GM21390 (cell line): Measurements from ENCODE around the gene CD244.

ENCODE experiments used
- ATAC-seq: cut with Tn5 transposase; IDR thresholded peaks from one replicate; pipeline ENCODE4 v1.9.1; 2021; ENCODE audit not compliant: unreplicated experiment

The CD244 gene

GRCh38 chr1:160814316-160814715 lies 48.4 kb downstream of the CD244 start:
- ATAC-seq = no peak

DNA sequence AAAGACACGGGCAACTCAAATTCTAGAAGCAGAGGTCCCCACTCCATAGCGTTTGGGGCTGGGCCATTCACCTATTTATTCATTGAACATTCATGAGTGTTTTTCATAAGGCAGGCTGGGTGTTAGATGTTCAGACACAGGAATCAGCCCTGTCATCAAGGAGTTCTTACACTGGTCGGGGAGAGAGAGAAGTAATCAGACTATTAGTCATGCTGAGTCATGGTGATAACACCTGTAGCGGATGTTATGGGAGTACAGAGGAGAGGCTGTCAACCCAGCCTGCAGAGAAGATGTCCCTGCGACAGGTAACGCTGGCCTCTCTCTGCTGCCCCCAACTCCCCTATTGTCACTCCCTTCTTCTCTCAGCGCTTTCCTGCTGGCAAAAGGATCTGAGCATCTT lies 49.5 kb downstream of the CD244 start:
- no peak for ATAC-seq

DNA sequence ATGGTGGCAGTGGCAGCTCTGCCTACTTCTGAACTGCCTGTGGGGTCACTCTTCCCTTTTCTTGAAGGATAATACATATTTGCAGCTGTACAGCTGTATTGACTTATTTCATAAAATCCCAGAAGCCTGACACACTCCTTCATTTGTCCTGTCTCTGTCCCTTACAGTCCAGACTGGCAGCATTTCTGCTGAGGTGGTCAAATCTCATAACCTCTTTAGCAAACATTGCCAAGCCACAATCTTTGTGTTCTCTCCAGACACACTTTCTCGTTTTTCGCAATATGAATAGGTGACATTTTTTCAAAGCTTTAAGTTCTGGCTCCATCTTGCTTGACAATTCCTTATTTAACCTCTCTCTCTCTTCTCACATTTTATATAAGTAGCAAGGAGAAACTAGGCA lies 51.5 kb downstream of the CD244 start:
- no peak for ATAC-seq

DNA sequence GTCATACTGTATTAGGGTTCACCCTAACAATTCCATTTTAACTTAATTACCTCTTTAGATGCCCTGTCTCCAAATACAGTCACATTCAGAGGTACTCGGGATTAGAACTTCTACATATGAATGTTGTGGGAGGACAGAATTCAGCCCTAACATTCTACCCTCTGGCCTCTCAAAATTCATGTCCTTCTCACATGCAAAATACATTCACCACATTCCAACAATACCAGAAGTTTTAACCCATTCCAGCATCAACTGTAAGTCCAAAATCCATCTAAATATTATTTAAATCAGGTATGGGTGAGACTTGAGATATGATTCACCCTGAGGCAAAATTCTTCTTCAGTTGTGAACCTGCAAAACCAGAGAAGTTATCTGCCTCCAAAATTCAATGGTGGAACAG lies 52.2 kb downstream of the CD244 start:
- ATAC-seq = no peak

GRCh38 chr1:160808289-160808688 lies 54.4 kb downstream of the CD244 start:
- no peak for ATAC-seq

GRCh38 chr1:160807738-160808137 lies 54.9 kb downstream of the CD244 start:
- ATAC-seq = no peak

GRCh38 chr1:160807247-160807646 lies 55.4 kb downstream of the CD244 start:
- ATAC-seq = no peak

DNA sequence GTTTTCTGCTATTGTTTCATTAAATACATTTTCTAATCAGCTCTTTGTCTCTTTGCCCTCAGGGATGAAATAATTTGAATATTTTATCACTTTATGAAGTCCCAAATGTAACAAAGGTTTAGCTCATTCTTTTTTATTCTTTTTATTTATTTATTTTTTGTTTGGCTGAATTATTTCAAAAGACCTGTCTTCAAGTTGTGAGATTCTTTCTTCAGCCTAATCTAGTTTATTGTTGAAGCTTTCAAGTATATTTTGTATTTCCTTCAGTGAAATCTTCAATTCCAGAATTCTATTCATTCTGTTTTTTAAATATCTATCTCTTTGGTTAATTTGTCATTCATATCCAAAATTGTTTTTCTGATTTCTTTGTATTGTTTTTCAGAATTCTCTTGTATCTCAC lies 55.9 kb downstream of the CD244 start:
- ATAC-seq = no peak

- no peak for ATAC-seq
Observed at GRCh38 chr1:160806109-160806665, 56.5 kb downstream of the CD244 start.

GRCh38 chr1:160801836-160802580 lies 60.7 kb downstream of the CD244 start:
- no peak for ATAC-seq

DNA sequence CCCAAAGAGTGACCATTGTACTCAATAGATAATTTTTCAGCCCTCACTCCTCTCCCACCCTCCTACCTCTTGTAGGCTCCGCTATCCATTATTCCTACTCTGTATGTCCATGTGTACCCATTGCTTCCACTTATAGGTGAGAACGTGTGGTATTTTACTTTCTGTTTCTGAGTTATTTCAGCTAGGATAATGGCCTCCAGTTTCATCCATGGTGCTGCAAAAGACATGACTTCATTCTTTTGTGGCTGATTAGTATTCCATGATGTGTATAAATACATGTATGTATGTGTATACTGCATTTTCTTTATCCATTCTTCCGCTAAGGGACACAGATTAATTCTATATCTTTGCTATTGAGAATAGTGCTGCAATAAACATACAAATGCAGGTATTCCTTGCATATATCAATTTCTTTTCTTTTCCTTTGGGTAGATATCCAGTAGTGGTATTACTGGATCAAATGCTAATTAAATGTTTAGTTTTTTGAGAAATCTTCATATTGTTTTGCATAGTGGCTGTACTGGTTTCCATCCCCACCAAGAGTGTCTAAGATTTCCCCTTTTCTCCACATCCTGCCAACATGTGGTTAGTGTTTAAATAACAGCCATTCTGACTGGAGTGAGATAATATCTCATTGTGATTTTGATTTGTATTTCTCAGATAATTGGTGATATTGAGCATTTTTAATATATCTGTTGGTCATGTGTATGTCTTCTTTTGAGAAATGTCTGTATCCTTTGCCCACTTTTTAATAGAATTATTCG lies 61.9 kb downstream of the CD244 start:
- ATAC-seq = no peak

DNA sequence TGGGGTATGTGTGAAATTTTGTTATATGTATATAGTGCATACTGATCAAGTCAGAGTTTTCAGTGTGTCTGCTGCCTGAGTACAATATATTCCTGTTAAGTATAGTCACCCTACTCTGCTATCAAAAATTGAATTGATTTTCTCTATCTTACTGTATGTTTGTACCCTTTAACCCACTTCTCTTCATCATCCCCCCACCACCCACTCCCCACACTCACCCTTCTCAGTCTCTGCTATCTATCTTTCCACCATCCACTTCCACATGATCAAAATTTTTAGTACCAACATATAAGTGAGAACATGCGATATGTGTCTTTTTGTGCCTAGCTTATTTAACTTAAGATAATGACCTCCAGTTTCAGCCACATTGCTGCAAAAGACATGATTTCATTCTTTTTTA lies 62.5 kb downstream of the CD244 start:
- ATAC-seq = no peak

DNA sequence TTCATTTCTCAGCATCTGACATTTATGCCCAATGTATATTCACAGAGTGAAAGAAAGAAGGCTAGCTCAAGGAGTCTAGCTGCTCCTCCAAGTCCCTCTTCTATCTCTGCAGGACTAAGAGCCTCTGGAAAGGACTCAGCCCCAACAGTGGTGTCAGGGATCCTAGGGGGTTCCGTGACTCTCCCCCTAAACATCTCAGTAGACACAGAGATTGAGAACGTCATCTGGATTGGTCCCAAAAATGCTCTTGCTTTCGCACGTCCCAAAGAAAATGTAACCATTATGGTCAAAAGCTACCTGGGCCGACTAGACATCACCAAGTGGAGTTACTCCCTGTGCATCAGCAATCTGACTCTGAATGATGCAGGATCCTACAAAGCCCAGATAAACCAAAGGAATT lies 63.0 kb downstream of the CD244 start:
- no peak for ATAC-seq

DNA sequence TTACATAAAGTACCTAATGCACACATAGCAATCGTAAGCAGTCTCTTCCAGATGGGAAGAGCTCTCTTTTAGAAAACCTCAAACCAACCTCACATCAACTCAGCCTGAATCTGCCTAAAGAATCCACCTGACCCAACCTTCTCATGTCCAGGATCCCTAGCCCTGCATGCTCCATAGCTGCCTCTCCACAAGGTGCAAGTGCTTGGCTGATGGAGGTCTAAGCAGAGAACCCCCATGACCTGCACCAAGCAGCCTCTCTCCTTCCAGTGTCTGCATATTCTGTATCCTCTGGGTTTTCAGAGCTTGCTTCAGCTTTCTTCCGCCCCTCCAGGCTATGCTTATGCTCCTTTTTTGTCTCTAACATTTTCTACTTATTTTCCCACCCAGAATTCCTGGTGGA lies 64.2 kb downstream of the CD244 start:
- ATAC-seq = no peak

DNA sequence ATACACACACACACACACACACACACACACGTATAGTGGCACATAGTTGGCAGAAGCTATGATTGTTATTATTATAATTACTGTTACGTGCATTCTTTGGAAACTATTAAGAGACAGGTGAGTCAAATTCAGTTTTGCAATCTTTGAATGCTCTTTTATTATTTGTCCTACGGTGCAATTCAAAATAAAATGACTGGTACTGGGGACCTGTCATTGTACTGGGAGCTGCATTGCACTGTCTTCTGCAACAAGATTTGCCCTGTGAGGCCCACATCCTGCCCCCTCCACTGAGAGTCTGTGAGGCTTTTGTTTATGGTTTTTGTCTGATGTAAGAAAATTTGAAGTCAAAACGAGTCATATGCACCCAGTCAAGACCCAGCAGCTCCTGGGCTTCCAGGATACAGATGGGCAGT lies 64.8 kb downstream of the CD244 start:
- no peak for ATAC-seq

DNA sequence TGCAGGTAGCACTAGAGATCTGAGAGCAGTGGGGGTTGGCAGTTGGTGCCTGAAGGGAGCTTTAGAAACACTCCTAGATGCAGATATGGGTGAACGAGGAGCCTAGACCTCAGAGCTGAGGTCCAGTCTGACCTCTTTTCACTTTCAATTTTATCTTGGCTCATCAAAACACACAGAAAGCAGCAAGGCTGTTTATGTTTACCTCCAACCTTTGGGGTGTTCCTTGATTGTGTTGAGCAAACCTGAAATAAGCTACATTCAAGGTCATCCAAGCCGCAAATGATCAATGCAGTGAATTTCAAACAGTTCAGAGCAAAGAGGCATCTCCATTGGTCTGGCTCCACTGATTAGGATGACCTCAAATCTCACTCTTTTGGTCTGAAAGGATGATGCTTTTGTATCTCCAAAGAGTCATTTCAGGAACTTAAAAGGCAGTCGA lies 65.4 kb downstream of the CD244 start:
- ATAC-seq = peak; percentile 31

GRCh38 chr1:160795951-160796383 lies 66.7 kb downstream of the CD244 start, which contains the start of gene LY9:
Gene LY9 (plus strand): TSS chr1:160796174. CDS start chr1:160796188, 14 bp downstream.
- peak; percentile 74 for ATAC-seq

DNA sequence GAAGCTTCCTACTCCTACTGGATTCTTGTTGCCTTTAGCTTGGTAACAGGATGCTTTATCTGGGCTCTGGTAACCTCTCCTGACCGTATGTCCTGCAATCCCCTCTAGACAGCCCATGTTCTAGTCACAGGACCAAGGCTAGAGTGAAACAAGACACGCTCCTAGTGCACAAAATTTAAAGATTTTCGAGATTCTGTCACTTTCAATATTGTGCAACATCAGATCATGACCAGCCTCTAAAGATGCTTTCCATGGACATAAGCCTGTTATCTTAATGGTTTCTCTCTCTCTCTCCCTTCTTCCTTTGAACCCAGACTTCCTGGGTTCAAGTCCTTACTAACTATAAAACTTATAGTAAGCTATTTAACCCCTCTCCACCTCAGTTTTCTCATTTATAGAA lies 68.3 kb downstream of the CD244 start:
- no peak for ATAC-seq

DNA sequence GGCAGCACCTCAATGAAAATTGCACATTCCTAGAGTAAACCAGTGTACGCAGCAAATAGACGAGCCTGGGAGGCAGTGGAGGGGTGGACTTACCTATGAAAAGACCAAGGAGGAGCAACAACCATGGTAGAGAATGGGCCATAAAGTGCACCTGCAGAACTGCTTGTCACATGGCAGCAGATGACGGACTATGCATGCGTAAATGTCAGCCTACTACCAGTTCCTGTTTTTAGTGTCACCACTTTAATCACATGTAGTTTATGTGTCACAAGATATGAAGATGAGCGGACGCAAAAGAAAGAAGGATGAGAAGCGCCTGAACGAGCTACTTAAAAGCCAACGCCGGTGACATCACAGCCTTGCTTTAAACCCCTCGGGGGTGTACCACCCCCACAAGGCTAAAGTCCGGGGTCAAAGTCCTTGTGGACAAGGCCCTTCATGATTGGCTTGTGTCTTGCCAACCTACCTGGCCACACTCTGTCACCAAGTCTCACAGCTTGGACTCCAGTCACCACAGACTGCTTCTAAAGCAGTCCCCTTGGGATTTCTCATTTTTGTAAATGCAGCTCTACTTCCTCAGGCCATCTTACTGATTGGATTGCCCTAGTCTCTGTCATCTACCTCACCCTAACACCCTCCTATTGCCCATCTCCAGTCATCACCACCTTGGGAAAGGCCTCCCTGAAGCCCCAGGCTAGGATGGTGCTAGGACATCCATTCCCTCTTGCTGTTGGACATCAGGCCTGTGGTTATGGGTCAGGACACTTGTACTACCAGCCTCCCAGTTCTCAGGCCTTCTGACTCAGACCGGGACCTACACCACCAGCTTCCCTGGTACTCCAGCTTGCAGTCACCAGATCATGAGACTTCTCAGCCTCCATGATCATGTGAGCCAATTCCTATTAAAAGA lies 72.7 kb downstream of the CD244 start:
- peak; percentile 83 for ATAC-seq

DNA sequence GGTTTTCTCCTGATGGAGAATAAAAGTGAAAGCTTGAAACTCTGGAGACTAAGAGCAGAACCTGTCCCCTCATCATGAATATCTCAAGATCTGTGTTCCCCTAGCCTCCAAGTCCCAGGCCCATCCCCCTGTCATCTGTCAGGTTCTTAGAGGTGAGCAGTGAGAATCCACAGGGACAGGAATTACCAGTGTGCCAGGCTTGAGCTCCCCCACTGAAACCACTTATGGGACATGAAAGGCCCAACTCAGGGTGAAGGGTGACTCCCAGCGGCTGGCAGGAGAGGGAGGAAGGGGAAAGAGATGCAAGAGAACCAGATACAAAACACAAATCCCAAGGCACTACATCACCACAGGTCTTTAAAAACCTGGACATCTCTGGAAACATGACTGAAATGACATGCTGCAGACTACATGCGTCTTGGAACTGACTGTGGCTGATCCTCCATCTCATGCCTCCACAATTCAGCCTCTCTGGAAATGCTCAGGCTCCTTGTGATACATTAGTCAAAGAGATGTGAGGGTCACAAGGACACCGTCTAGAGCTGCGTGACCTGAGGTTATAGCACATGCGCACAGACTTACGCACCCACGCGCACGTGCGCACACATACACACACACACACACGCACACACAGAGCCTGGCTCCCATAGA lies 73.5 kb downstream of the CD244 start:
- no peak for ATAC-seq
